ENCODE results near the gene PITPNM3. TPM values are rescaled to one million over a fixed set of nuclear protein-coding genes. Genes with fewer than 3 reads are reported as not detected.
"Not testable (repeated sequence)": the region's sequence is repeated elsewhere in the genome, so short reads cannot be mapped to it uniquely, and the experiment has no call there.

PITPNM3 gene
- total RNA-seq, 1 experiment from 2014 or later: 0.89 TPM

DNA sequence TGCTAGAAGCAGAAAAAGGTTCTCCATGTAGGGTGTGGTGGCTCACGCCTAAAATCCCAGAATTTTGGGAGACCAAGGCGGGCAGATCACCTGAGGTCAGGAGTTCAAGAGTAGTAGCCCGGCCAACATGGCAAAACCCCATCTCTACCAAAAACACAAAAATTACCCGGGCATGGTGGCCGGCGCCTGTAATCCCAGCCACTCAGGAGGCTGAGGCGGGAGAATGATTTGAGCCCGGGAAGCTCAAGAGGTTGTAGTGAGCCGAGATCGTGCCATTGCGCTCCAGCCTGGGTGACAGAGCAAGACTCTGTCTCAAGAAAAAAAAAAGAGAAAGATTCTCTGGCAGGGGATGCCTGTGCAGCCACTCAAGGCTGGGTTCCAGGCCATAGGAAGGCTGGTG lies 54.2 kb downstream of the PITPNM3 start:
- DNase-seq (ENCODE audit: low read depth): no peak

GRCh38 chr17:6501359-6501758 lies 55.0 kb downstream of the PITPNM3 start:
- no peak for DNase-seq (ENCODE audit: low read depth)

GRCh38 chr17:6498901-6499540 lies 57.3 kb downstream of the PITPNM3 start:
- no peak for DNase-seq (ENCODE audit: low read depth)

- DNase-seq (ENCODE audit: low read depth): no peak
Observed at GRCh38 chr17:6498356-6498755, 58.0 kb downstream of the PITPNM3 start.

- DNase-seq (ENCODE audit: low read depth): no peak
Observed at GRCh38 chr17:6497496-6498221, 58.7 kb downstream of the PITPNM3 start.

- DNase-seq (ENCODE audit: low read depth): no peak
Observed at GRCh38 chr17:6496640-6497441, 59.5 kb downstream of the PITPNM3 start.

GRCh38 chr17:6496116-6496481 lies 60.3 kb downstream of the PITPNM3 start:
- DNase-seq (ENCODE audit: low read depth): no peak

- no peak for DNase-seq (ENCODE audit: low read depth)
Observed at GRCh38 chr17:6495450-6496115, 60.8 kb downstream of the PITPNM3 start.

DNA sequence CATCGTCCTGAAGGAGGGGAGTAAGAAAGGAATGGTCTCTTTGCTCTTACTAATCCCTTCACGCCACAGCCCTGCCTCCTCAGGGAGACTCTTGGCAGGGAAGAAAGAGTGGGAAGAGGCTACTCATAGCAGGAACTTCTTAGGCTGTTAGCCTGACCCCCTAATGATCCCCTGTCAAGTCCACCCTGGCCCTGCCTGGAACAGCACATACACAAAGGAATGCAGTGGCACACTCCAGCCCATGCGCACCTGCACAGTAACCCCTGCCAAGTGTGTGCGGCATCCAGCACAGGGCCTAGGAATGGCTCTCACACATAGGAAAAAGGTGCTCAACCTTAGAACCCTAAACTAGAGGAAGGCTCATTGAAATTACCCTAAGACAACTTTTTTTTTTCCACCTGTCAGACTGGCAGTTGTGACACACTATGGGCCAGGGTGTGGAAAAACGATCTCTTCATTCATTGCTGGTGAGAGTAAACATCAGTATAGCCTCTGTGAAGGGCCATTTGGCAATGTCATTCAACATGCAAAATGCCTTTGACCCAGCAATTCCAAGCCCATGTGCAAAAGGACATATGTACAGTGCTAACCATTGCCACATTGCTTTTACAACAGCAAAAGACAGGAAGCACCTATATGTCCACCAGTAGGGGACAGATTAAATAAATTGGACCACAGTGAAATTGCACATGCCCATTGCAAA lies 62.0 kb downstream of the PITPNM3 start:
- DNase-seq (ENCODE audit: low read depth): no peak

GRCh38 chr17:6492892-6493674 lies 63.3 kb downstream of the PITPNM3 start:
- DNase-seq (ENCODE audit: low read depth): no peak

DNA sequence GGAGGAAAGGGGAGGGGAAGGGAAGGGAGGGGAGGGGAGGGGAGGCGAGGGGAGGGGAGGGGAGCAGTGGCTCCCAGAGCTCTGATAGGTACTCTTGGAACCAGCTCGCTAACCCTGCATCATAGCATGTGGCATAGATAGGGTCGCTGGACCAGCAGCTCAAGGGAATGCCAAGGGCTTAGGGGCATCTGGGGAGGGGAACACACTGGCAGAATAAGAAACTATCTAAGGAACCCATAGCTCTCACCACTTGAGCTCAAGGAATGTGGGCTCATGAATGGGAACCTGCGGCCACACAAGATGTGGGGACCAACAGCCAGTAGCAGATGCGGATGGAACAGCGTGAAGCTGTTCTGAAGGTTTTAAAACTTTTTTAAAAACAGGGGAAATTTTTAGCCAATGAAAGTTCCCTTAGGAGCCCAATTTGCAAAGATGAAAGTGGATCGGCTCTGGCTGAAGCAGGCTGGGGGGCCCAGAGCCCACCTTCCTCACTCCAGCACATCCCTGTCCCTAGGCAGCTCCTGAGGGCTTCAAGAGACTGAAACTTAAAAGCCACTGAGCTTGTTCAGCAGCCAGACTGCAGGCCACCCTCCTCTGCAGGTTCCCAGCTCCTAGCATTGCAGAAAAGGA lies 65.2 kb downstream of the PITPNM3 start:
- no peak for DNase-seq (ENCODE audit: low read depth)

DNA sequence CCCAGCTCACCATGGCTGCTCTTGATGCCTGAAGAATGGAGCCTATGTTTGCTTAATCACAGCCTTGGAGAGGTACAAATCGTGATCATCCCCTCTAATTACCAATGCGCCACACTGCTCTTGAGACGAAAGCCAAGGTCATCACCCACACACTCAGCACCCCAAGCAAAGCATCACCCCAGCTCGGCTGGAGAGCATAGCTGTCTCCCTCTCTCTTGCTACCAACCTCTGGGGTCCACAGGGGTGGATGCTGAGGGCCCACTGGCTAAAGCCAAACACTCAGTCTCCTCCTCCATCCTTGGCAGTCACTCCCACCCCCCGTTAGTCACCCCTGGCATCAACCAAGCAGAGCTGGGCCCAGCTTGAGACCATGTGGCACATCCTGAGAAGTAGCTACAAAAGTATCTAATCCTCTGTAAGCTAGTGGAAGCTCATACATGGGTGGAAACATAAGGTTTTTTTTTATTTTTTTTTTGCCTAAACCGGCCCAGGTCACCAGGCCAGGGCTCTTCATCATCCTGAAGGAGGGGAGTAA lies 67.3 kb downstream of the PITPNM3 start:
- no peak for DNase-seq (ENCODE audit: low read depth)

DNA sequence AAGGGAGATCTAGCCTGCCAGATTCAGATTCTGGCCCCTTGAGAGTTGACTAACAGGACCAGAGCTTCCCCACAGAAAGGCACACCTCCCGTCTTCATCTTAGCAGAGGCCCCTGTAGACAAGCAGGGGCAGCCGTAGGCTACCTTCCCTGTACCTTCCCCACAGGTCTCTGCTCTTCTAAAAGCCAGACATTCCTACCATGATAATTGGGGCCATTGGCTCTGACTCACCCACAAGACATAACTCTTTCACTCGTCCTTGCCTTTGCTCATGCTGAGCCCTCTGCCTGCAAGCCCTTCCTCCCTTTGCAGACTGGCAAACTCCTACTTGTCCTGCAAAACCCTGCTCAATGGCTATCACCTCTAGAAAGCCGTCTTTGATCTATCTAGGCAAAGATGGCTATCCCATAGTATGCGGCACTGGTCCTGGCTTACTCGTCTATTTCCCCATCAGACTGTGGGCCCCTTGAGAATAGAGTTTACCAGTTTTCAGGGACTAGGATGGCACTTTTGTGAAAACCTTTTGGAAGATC lies 68.3 kb downstream of the PITPNM3 start:
- DNase-seq (ENCODE audit: low read depth): no peak

- DNase-seq (ENCODE audit: low read depth): no peak
Observed at GRCh38 chr17:6487251-6488007, 68.9 kb downstream of the PITPNM3 start.

DNA sequence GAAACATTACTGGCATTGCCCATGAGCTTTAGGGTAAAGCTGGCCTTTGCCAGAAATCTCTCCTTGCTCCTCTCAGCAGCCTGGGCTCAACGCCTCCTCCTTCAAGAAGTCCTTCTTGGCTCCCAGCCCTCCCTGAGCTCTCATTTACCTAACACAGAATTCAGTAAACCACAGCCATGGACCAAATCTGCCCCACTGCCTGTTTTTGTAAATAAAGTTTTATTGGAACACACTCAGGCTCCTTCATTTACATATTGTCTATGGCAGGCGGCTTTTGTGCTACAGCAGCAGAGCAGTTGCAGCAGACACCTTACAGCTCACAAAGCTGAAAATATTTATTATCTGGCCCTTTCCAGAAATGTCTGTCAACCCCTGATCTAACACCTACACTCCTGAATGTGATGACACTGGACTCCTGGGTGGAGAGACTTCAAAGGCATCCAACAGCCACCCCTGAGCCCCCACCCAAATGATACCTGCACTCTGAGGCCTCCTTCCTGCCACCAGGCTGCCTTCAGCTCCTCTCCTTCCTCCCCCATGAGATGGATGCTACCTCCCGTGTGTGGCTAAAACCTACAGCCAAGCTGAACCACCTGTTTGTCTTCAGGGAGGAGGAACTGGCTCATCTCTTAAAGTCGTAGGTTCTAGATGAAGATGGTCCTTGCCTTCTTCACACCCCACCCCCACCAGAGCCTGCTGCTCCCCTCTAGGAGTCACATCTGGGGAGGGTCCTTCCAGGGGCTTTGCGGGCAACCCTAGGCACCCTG lies 70.5 kb downstream of the PITPNM3 start:
- no peak for DNase-seq (ENCODE audit: low read depth)

DNA sequence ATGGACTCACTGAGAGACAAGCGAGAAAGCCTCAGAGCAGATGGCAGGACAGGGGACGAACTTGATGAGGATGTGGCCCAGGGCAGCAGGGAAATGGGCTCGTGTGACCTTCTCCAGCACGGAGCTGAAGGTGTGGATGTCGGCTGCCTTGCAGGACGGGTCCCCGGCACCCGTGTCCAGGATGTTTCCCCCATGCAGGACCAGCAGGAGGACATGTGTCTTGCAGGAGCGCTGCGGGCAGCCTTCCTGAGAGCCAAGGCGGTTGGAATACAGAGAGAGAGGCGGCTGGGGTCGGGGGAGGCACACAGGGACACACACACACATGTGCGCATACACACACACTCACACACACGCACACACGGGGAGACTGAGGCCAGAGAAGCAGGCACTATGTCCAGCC lies 72.8 kb downstream of the PITPNM3 start:
- no peak for DNase-seq (ENCODE audit: low read depth)

GRCh38 chr17:6482796-6483195 lies 73.6 kb downstream of the PITPNM3 start:
- DNase-seq (ENCODE audit: low read depth): not testable (repeated sequence)

DNA sequence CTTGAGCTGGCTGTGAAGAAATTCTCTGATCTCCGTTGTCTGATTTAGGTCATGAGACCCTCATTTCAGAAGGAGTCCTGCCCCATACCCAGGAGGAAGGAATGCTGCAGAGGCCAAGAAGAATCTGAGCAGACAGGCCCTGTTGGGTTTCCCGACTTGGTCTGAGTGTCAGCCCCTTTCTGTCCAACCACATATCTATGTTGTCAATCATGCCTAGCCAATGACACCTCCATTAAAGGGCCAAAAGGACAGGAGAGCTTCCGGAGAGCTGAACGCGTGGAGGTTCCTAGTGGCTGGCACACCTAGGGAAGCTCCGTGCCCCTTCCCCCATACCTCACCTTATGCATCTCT lies 74.3 kb downstream of the PITPNM3 start:
- DNase-seq (ENCODE audit: low read depth): no peak

Measured in M059J (cell line).